Measurements from ENCODE around the gene RBBP8NL. TPM values are rescaled to one million over a fixed set of nuclear protein-coding genes. Genes with fewer than 3 reads are reported as not detected.

Gene RBBP8NL
- total RNA-seq, 2 donors from 2014 or later: 0.40 TPM; not detected in 1

DNA sequence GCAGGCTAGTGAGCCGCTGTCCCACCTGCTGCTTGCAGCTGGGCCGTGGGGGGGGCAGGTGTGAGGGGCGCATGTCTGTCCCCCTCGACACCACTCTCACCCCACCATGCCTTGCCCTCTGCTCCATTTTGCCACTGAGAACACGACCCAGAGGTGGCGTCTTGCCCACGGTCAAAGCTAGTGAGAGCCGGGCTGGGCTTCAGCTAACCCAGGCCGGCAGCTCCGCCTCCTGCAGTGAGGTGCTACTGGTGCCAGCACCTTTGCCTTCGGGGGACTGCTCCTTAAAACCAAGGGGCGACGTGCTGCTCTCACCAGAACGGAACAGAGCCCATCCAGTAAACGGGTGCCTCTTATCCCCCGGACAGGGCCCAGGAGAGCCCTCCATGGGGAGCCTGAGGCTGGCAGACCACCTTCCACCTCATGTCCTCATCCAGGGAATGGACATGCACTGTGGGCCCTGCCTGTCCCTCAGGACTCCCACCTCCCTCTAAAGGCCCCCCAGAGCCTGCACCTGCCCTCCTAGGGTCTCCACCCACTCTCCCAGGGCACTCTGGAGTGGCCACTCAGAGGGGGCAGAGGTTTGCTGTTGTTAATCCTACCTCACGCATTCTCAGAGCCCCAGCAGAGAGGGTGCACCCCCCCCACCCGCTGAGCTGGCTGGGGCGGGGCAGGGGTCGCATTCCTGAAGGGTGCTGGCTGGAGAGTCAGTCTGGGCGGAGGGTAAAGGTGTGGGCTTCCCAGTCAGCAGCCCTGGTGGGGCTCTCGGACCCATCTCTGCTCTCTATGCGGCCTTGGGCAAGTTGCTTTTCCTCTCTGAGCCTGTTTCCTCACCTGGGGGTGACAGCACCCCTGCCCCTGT lies 2.9 kb downstream of the RBBP8NL start:
- Histone ChIP-seq H3K27me3 (ENCODE audit: control insufficient read depth, insufficient read depth, low read length, poor library complexity, severe bottlenecking) (peaks cover 4% of the 10 kb centered on the region), H3K36me3 (ENCODE audit: control insufficient read depth, insufficient read depth, low read length) (no peaks in the 10 kb centered on the region), H3K4me3 (ENCODE audit: low read length) (no peak overlapping the region), H3K9ac (ENCODE audit: extremely low read depth, low read length, poor library complexity, severe bottlenecking) (no peak overlapping the region), H3K4me1 (ENCODE audit: control insufficient read depth, insufficient read depth, low read length) (no peaks in the 10 kb centered on the region), H3K9me3 (ENCODE audit: control insufficient read depth, low read length) (no peaks in the 10 kb centered on the region), H3K27ac (ENCODE audit: low read depth, low read length) (no peak overlapping the region)
- TF ChIP-seq, protein P1, sequence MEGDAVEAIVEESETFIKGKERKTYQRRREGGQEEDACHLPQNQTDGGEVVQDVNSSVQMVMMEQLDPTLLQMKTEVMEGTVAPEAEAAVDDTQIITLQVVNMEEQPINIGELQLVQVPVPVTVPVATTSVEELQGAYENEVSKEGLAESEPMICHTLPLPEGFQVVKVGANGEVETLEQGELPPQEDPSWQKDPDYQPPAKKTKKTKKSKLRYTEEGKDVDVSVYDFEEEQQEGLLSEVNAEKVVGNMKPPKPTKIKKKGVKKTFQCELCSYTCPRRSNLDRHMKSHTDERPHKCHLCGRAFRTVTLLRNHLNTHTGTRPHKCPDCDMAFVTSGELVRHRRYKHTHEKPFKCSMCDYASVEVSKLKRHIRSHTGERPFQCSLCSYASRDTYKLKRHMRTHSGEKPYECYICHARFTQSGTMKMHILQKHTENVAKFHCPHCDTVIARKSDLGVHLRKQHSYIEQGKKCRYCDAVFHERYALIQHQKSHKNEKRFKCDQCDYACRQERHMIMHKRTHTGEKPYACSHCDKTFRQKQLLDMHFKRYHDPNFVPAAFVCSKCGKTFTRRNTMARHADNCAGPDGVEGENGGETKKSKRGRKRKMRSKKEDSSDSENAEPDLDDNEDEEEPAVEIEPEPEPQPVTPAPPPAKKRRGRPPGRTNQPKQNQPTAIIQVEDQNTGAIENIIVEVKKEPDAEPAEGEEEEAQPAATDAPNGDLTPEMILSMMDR (conservative IDR thresholded peaks at IDR 0.05): no peak
- H3K27ac Mint-ChIP-seq: no peak overlapping the region
- no peaks in the 10 kb centered on the region for H3K36me3 Mint-ChIP-seq (ENCODE audit: low read depth)
- no peaks in the 10 kb centered on the region for H3K9me3 Mint-ChIP-seq
- no peak overlapping the region for H3K4me3 Mint-ChIP-seq
- WGBS, 2 experiments (ENCODE audit: insufficient coverage in 1 of 2, insufficient read length in 1 of 2): 85 to 89% methylated on average over 9 to 23 of the region's 23 CpGs
- H3K27me3 Mint-ChIP-seq (ENCODE audit: insufficient read depth): peaks cover under 1% of the 10 kb centered on the region
- no peak for DNase-seq
- peaks cover 10% of the 10 kb centered on the region for H3K4me1 Mint-ChIP-seq

DNA sequence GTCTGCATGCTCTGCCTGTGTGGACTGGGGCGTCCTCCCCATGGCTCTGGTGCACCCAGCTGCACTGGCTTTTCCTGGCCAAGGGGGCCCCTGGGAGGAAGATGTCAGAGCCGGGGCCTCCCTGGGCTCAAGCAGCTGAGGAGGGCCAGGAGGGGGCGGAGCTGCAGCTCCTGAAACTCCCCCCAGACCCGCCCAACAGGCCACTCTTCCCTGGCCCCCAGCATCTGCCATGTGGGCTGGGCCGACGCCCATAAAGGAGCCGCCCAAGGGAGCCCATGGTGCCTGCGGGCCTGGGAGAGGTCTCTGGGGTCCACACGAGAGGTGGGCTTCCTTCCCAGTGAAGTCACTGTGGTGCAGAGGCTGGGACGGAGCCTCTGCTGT lies 4.0 kb downstream of the RBBP8NL start:
- H3K36me3 Mint-ChIP-seq (ENCODE audit: low read depth): no peaks in the 10 kb centered on the region
- no peaks in the 10 kb centered on the region for H3K9me3 Mint-ChIP-seq
- no peak overlapping the region for H3K4me3 Mint-ChIP-seq
- DNase-seq: no peak
- no peak overlapping the region for H3K27ac Mint-ChIP-seq
- H3K27me3 Mint-ChIP-seq (ENCODE audit: insufficient read depth): no peaks in the 10 kb centered on the region
- H3K4me1 Mint-ChIP-seq: peaks cover 7% of the 10 kb centered on the region
- Histone ChIP-seq H3K4me1 (ENCODE audit: control insufficient read depth, insufficient read depth, low read length) (no peaks in the 10 kb centered on the region), H3K27ac (ENCODE audit: low read depth, low read length) (no peak overlapping the region), H3K4me3 (ENCODE audit: low read length) (no peak overlapping the region), H3K9ac (ENCODE audit: extremely low read depth, low read length, poor library complexity, severe bottlenecking) (no peak overlapping the region), H3K9me3 (ENCODE audit: control insufficient read depth, low read length) (no peaks in the 10 kb centered on the region), H3K36me3 (ENCODE audit: control insufficient read depth, insufficient read depth, low read length) (no peaks in the 10 kb centered on the region), H3K27me3 (ENCODE audit: control insufficient read depth, insufficient read depth, low read length, poor library complexity, severe bottlenecking) (no peaks in the 10 kb centered on the region)
- WGBS, 2 experiments (ENCODE audit: insufficient coverage in 1 of 2, insufficient read length in 1 of 2): 83% methylated on average over 5 to 10 of the region's 10 CpGs
- TF ChIP-seq, protein P1 (conservative IDR thresholded peaks at IDR 0.05): no peak

DNA sequence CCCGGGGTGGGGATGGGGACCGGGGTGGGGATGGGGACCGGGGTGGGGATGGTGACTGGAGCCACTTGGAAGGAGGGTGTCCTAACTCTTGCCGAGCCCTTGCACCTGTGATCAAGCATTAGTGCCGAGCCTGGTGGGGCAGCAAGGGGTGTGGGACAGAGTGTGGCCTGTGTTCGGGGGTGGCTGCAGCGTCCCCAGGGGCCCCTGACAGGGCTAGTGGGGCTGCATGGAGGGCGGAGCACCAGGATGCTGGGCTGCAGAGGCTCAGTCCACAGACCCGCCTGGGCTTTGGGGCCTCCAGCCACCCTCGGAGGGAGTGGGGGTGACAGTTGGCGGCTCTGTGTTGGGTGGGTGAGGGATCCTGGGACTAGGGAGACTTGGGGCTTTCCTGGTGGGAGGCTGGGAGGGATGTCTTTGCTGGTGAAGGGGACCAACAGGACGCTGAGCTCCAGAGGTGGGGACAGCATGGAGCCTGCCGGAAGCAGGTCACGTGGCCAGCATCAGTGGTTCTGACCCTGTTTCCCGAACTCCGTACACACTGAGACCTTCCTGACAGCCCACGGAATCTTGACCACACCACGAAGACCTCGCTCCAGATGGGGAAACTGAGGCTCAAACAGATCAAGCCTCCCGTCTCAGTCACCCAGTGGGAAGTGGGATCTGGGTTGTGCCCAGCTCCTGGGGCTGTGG lies 4.6 kb downstream of the RBBP8NL start:
- H3K9me3 Mint-ChIP-seq: no peaks in the 10 kb centered on the region
- H3K27ac ChIP-seq (ENCODE audit: low read depth, low read length): no peak overlapping the region
- H3K36me3 ChIP-seq (ENCODE audit: control insufficient read depth, insufficient read depth, low read length): no peaks in the 10 kb centered on the region
- no peaks in the 10 kb centered on the region for H3K9me3 ChIP-seq (ENCODE audit: control insufficient read depth, low read length)
- no peak overlapping the region for H3K4me3 ChIP-seq (ENCODE audit: low read length)
- no peak overlapping the region for H3K4me3 Mint-ChIP-seq
- peaks cover 7% of the 10 kb centered on the region for H3K4me1 Mint-ChIP-seq
- no peak overlapping the region for H3K9ac ChIP-seq (ENCODE audit: extremely low read depth, low read length, poor library complexity, severe bottlenecking)
- TF ChIP-seq, protein P1 (conservative IDR thresholded peaks at IDR 0.05): no peak
- WGBS, 2 experiments (ENCODE audit: insufficient coverage in 1 of 2, insufficient read length in 1 of 2): 91 to 95% methylated on average over 11 to 18 of the region's 20 CpGs
- no peak overlapping the region for H3K27ac Mint-ChIP-seq
- DNase-seq: no peak
- no peaks in the 10 kb centered on the region for H3K27me3 Mint-ChIP-seq (ENCODE audit: insufficient read depth)
- H3K36me3 Mint-ChIP-seq (ENCODE audit: low read depth): no peaks in the 10 kb centered on the region
- H3K4me1 ChIP-seq (ENCODE audit: control insufficient read depth, insufficient read depth, low read length): no peaks in the 10 kb centered on the region
- no peaks in the 10 kb centered on the region for H3K27me3 ChIP-seq (ENCODE audit: control insufficient read depth, insufficient read depth, low read length, poor library complexity, severe bottlenecking)
